Heart left ventricle (tissue), 13 donors: ENCODE measurements around the gene IFRD1.

Source experiments
- CTCF ChIP-seq, 12 donors: fragments of 200-600 bp; sonication (generic) in 4 of 12; IDR thresholded peaks; one replicate each; pipeline versions ENCODE4 v1.5.0 to v1.8.0; 2018 to 2022; ENCODE audit warnings: antibody characterized with exemption in 12 of 12, mild to moderate bottlenecking in 5 of 12
- POLR2A ChIP-seq, 2 donors: fragments of 450-650 bp; IDR thresholded peaks; one replicate each; pipeline ENCODE4 v1.6.1; 2017; ENCODE audit warnings: antibody characterized with exemption in 2 of 2, mild to moderate bottlenecking in 2 of 2, moderate library complexity in 2 of 2
- donor health status: ischemic (EF 13 %, LVEDD 7.1; RV severe dilation, severe dysfunction).
- donor health status: DM: no; HTN: yes; CAD: no.
- donor health status: DM: no; HTN: no; CAD: no.
- donor health status: ischemic (EF 25% LVEDD 6.9; RV normal size, moderate dysfunction).
- donor health status: ischemic (EF 25% LVEDD 5.7; RV mildly dilated, moderate dysfunction).
- donor health status: ischemic (EF 35%, LVEDD 5.7; RV mildly dilated, moderate dysfunction).
- donor health status: nonischemic (EF 11% LVEDD 7.7; RV severe dilation, severe dysfunction).
- donor health status: DM: yes; HTN: yes; CAD: no.
- donor health status: PGD.
- donor health status: ischemic (EF 29% LVEDD 5.4; RV normal size, mild dysfunction).
- donor health status: nonischemic (EF 23%, LVEDD 6.1; RV moderate dilation, normal function).

- TF ChIP-seq CTCF (IDR thresholded peaks at IDR 0.05) (no peak), POLR2A (IDR thresholded peaks at IDR 0.05) (no peak)
Measured at GRCh38 chr7:112520787-112521186, 70.5 kb downstream of the IFRD1 start.
